GM12878 (cell line): Measurements from ENCODE around the gene ACE.

Experiments
- ATF2 ChIP-seq: IDR thresholded peaks from 2 replicates; pipeline ENCODE4 v1.6.1; 2012; ENCODE audit warnings: low read length, inconsistent platforms
- ATF7 ChIP-seq: fragments of 450-650 bp; IDR thresholded peaks from 2 replicates; pipeline ENCODE4 v1.6.1; 2016; ENCODE audit warnings: low read depth, mild to moderate bottlenecking
- CTCF ChIP-seq, 3 experiments: IDR thresholded peaks in 2 of 3; conservative IDR thresholded peaks in 1 of 3; 2 replicates each; pipeline ENCODE4 v1.5.1; 2011; ENCODE audit warnings: low read depth in 3 of 3, low read length in 3 of 3, mild to moderate bottlenecking in 3 of 3, control low read depth in 2 of 3, moderate library complexity in 2 of 3, inconsistent platforms in 1 of 3, mixed read lengths in 1 of 3; ENCODE audit not compliant: control insufficient read depth in 2 of 3, insufficient read depth in 1 of 3; ENCODE audit errors: extremely low read depth in 1 of 3
- EGR1 ChIP-seq, 2 experiments: IDR thresholded peaks; 1 replicate in 1 of 2; 2 replicates in 1 of 2; pipeline ENCODE4 v1.6.1; 2011 to 2012; ENCODE audit warnings: low read depth in 2 of 2, low read length in 2 of 2, borderline replicate concordance in 1 of 2, mild to moderate bottlenecking in 1 of 2, moderate library complexity in 1 of 2
- EZH2 ChIP-seq: IDR thresholded peaks from 2 replicates; pipeline ENCODE4 v1.6.1; 2012; ENCODE audit warnings: low read depth, mild to moderate bottlenecking, control low read depth, inconsistent platforms, low read length, borderline replicate concordance; ENCODE audit not compliant: control insufficient read depth
- GATAD2B ChIP-seq: fragments of 450-650 bp; conservative IDR thresholded peaks from 2 replicates; pipeline ENCODE4 v1.6.1; 2017; ENCODE audit warnings: low read depth, mild to moderate bottlenecking, moderate library complexity
- HSF1 ChIP-seq: fragments of 150-350 bp; IDR thresholded peaks from 2 replicates; pipeline ENCODE4 v1.6.1; 2014; ENCODE audit warnings: mild to moderate bottlenecking, low read depth, low read length
- JUND ChIP-seq: IDR thresholded peaks from 2 replicates; pipeline ENCODE4 v1.6.1; 2012; ENCODE audit warnings: low read depth, mild to moderate bottlenecking, low read length, improper control_type of control experiment, moderate library complexity
- MTA2 ChIP-seq: fragments of 450-650 bp; IDR thresholded peaks from 2 replicates; pipeline ENCODE4 v1.6.1; 2016; ENCODE audit warnings: low read depth, mild to moderate bottlenecking, moderate library complexity
- SMAD1 ChIP-seq: fragments of 450-650 bp; IDR thresholded peaks from 2 replicates; pipeline ENCODE4 v1.6.1; 2018; ENCODE audit warnings: mild to moderate bottlenecking, low read depth; ENCODE audit not compliant: partially characterized antibody
- ZZZ3 ChIP-seq: IDR thresholded peaks from 2 replicates; pipeline ENCODE4 v1.6.1; 2011; ENCODE audit warnings: low read depth; ENCODE audit not compliant: control insufficient read depth, insufficient read length

GRCh38 chr17:63515426-63515825 is 38.6 kb downstream of the ACE start:
- TF ChIP-seq GATAD2B (no peak), MTA2 (no peak), EGR1 (IDR thresholded peaks at IDR 0.05; ENCODE audit: borderline replicate concordance in 1 of 2, low read depth in 2 of 2, low read length in 2 of 2) (no peak), EZH2 (no peak), HSF1 (no peak), ATF2 (no peak), ATF7 (no peak), ZZZ3 (no peak), JUND (no peak), CTCF (IDR thresholded peaks at IDR 0.05 in 2 of 3, conservative IDR thresholded peaks at IDR 0.05 in 1 of 3; ENCODE audit: control insufficient read depth in 2 of 3, extremely low read depth in 1 of 3, insufficient read depth in 1 of 3, low read depth in 3 of 3, low read length in 3 of 3) (no peak), SMAD1 (no peak)
